H9 (cell line): ENCODE data around the gene FAM3D. TPM values are rescaled to one million over a fixed set of nuclear protein-coding genes. Genes with fewer than 3 reads are reported as not detected.

Source experiments
- DNase-seq: peaks from one replicate; pipeline ENCODE4 v3.0.0-alpha.2; 2017
- H2AFZ ChIP-seq: one replicate; pipeline ENCODE4 v1.6.1; 2013; ENCODE audit warnings: mild to moderate bottlenecking, low read length, control low read depth, moderate library complexity
- H2AK5ac ChIP-seq: 2 replicates; pipeline ENCODE4 v1.6.1; 2013; ENCODE audit warnings: low read length, control low read depth, mixed read lengths; ENCODE audit not compliant: insufficient read length
- H2BK120ac ChIP-seq: one replicate; pipeline ENCODE4 v1.6.1; 2013; ENCODE audit warnings: low read depth, mild to moderate bottlenecking, low read length, control low read depth, inconsistent platforms; ENCODE audit not compliant: poor library complexity, severe bottlenecking
- H2BK12ac ChIP-seq: 2 replicates; pipeline ENCODE4 v1.6.1; 2013; ENCODE audit warnings: low read length, control low read depth, mixed read lengths, low read depth; ENCODE audit not compliant: insufficient read length
- H2BK15ac ChIP-seq: 2 replicates; pipeline ENCODE4 v1.6.1; 2013; ENCODE audit warnings: low read depth, low read length, control low read depth
- H2BK20ac ChIP-seq: one replicate; pipeline ENCODE4 v1.6.1; 2013; ENCODE audit warnings: low read depth, mild to moderate bottlenecking, low read length, control low read depth, inconsistent platforms; ENCODE audit not compliant: poor library complexity, severe bottlenecking
- H2BK5ac ChIP-seq: 2 replicates; pipeline ENCODE4 v1.6.1; 2013; ENCODE audit warnings: low read length, control low read depth, mixed read lengths; ENCODE audit not compliant: insufficient read length
- H3K14ac ChIP-seq: 2 replicates; pipeline ENCODE4 v1.6.1; 2013; ENCODE audit warnings: low read length, control low read depth; ENCODE audit not compliant: insufficient read depth
- H3K18ac ChIP-seq: 2 replicates; pipeline ENCODE4 v1.6.1; 2013; ENCODE audit warnings: low read depth, mild to moderate bottlenecking, mixed read lengths, low read length, control low read depth; ENCODE audit not compliant: insufficient read length
- H3K23ac ChIP-seq: 2 replicates; pipeline ENCODE4 v1.6.1; 2013; ENCODE audit warnings: low read length, control low read depth, mixed read lengths, low read depth; ENCODE audit not compliant: insufficient read length
- H3K23me2 ChIP-seq: 2 replicates; pipeline ENCODE4 v1.6.1; 2013; ENCODE audit warnings: low read depth, mild to moderate bottlenecking, mixed read lengths, low read length, control low read depth; ENCODE audit not compliant: insufficient read length, poor library complexity, severe bottlenecking
- H3K27ac ChIP-seq: 2 replicates; pipeline ENCODE4 v1.5.1; 2013; ENCODE audit warnings: low read length, control low read depth, mixed read lengths, low read depth; ENCODE audit not compliant: insufficient read length
- H3K27me3 ChIP-seq: 2 replicates; pipeline ENCODE4 v1.6.1; 2013; ENCODE audit warnings: low read length, control low read depth, inconsistent platforms; ENCODE audit not compliant: insufficient read depth
- H3K4ac ChIP-seq: 2 replicates; pipeline ENCODE4 v1.6.1; 2013; ENCODE audit warnings: low read depth, mild to moderate bottlenecking, control low read depth, inconsistent platforms, low read length, moderate library complexity
- H3K4me1 ChIP-seq: 2 replicates; pipeline ENCODE4 v1.6.1; 2013; ENCODE audit warnings: low read length, control low read depth, inconsistent platforms; ENCODE audit not compliant: insufficient read depth
- H3K4me2 ChIP-seq: 2 replicates; pipeline ENCODE4 v1.6.1; 2013; ENCODE audit warnings: low read length, control low read depth, mixed read lengths; ENCODE audit not compliant: insufficient read length, insufficient read depth
- H3K56ac ChIP-seq: 2 replicates; pipeline ENCODE4 v1.6.1; 2013; ENCODE audit warnings: low read depth, mild to moderate bottlenecking, mixed read lengths, low read length, control low read depth; ENCODE audit not compliant: insufficient read length
- H3K79me1 ChIP-seq: 2 replicates; pipeline ENCODE4 v1.6.1; 2013; ENCODE audit warnings: low read depth, mild to moderate bottlenecking, moderate library complexity, low read length, control low read depth, inconsistent platforms; ENCODE audit not compliant: insufficient read depth, poor library complexity, severe bottlenecking
- H3K79me2 ChIP-seq: 2 replicates; pipeline ENCODE4 v1.6.1; 2013; ENCODE audit warnings: low read length, control low read depth, inconsistent platforms; ENCODE audit not compliant: insufficient read depth
- H3K9ac ChIP-seq: 2 replicates; pipeline ENCODE4 v1.6.1; 2013; ENCODE audit warnings: low read length, control low read depth, mixed read lengths; ENCODE audit not compliant: insufficient read length; ENCODE audit errors: extremely low read depth
- H3K9me3 ChIP-seq: one replicate; pipeline ENCODE4 v1.6.1; 2013; ENCODE audit warnings: low read depth, low read length, inconsistent platforms; ENCODE audit not compliant: control insufficient read depth
- H3T11ph ChIP-seq: one replicate; pipeline ENCODE4 v1.6.1; 2013; ENCODE audit warnings: mild to moderate bottlenecking, low read length, control low read depth, inconsistent platforms
- H4K20me1 ChIP-seq: one replicate; pipeline ENCODE4 v1.6.1; 2013; ENCODE audit not compliant: control insufficient read depth, insufficient read length, insufficient read depth
- H4K5ac ChIP-seq: 2 replicates; pipeline ENCODE4 v1.6.1; 2013; ENCODE audit warnings: low read depth, mild to moderate bottlenecking, mixed read lengths, low read length, control low read depth; ENCODE audit not compliant: insufficient read length
- H4K8ac ChIP-seq: replicated peaks from 2 replicates; pipeline ENCODE4 v1.6.1; 2013; ENCODE audit warnings: low read length, control low read depth, mixed read lengths, low read depth; ENCODE audit not compliant: insufficient read length
- H4K91ac ChIP-seq: 2 replicates; pipeline ENCODE4 v1.6.1; 2013; ENCODE audit warnings: low read depth, mild to moderate bottlenecking, moderate library complexity, mixed read lengths, low read length, control low read depth; ENCODE audit not compliant: insufficient read length
- H3K27ac Mint-ChIP-seq, 3 experiments: 2 replicates in 2 of 3; 3 replicates in 1 of 3; pipeline ENCODE4 v1.8.0; 2020 to 2021; ENCODE audit warnings: mixed read lengths in 3 of 3, mild to moderate bottlenecking in 1 of 3, moderate library complexity in 1 of 3
- H3K27me3 Mint-ChIP-seq: 2 replicates; pipeline ENCODE4 v1.8.0; 2021; ENCODE audit warnings: low read depth, mild to moderate bottlenecking, moderate library complexity, mixed read lengths
- H3K36me3 Mint-ChIP-seq, 3 experiments: 2 replicates in 2 of 3; 3 replicates in 1 of 3; pipeline ENCODE4 v1.8.0; 2020 to 2021; ENCODE audit warnings: low read depth in 3 of 3, mixed read lengths in 3 of 3; ENCODE audit not compliant: insufficient read depth in 1 of 3
- H3K4me1 Mint-ChIP-seq, 2 experiments: 2 replicates each; pipeline ENCODE4 v1.8.0; 2020; ENCODE audit warnings: mixed read lengths in 2 of 2
- H3K4me3 Mint-ChIP-seq, 2 experiments: 2 replicates in 1 of 2; 3 replicates in 1 of 2; pipeline ENCODE4 v1.8.0; 2020 to 2021; ENCODE audit warnings: mild to moderate bottlenecking in 2 of 2, mixed read lengths in 2 of 2, moderate library complexity in 1 of 2
- H3K9me3 Mint-ChIP-seq, 2 experiments: 2 replicates in 1 of 2; 3 replicates in 1 of 2; pipeline ENCODE4 v1.8.0; 2020; ENCODE audit warnings: mild to moderate bottlenecking in 2 of 2, mixed read lengths in 2 of 2, moderate library complexity in 1 of 2
- CTCF ChIP-seq: fragments of 200-600 bp; sonication (generic); conservative IDR thresholded peaks from 3 replicates; pipeline ENCODE4 v1.8.0; 2021; ENCODE audit warnings: antibody characterized with exemption, mild to moderate bottlenecking
- WGBS: extraction: QIAGEN DNeasy Blood & Tissue Kit; methylation state at CpG from one replicate; pipeline ENCODE4 v1.1.7; 2013; ENCODE audit warnings: missing lambda C conversion rate, low lambda C conversion rate, mixed read lengths; ENCODE audit not compliant: insufficient read length; ENCODE audit errors: extremely low coverage; 5-methylcytosine and 5-hydroxymethylcytosine counted together
- total RNA-seq: library from RNA; stranded (reverse); gene quantifications from 2 replicates; pipeline ENCODE4 v1.2.1, GENCODE V29; 2021

FAM3D gene
- total RNA-seq, 1 experiment from 2014 or later, result not detected

GRCh38 chr3:58626841-58627569 is 39.6 kb downstream of the FAM3D start:
- Mint-ChIP-seq H3K27ac (no peak overlapping the region), H3K36me3 (no peaks in the 10 kb centered on the region), H3K4me1 (peaks cover 0 to 7% of the 10 kb centered on the region in 2 experiments; a peak in 2 of 4 replicates), H3K27me3 (peaks cover 22% of the 10 kb centered on the region), H3K4me3 (no peak overlapping the region), H3K9me3 (no peaks in the 10 kb centered on the region)
- H2BK5ac ChIP-seq, result no peak overlapping the region
- H4K5ac ChIP-seq, result no peak overlapping the region
- no peaks in the 10 kb centered on the region for H3K9me3 ChIP-seq
- no peak overlapping the region for H2BK15ac ChIP-seq
- H3K23me2 ChIP-seq, result no peaks in the 10 kb centered on the region
- no peak overlapping the region for H2AK5ac ChIP-seq
- H3K56ac ChIP-seq, result no peak overlapping the region
- no peak overlapping the region for H3T11ph ChIP-seq
- no peak for TF ChIP-seq CTCF
- H3K9ac ChIP-seq, result no peak overlapping the region
- H3K79me2 ChIP-seq, result no peaks in the 10 kb centered on the region
- no peak overlapping the region for H3K4me2 ChIP-seq
- no peak overlapping the region for H4K91ac ChIP-seq
- H3K27ac ChIP-seq, result no peak overlapping the region
- no peak overlapping the region; the same call in 1 of the 2 replicates for H3K14ac ChIP-seq
- no peak overlapping the region for H2BK120ac ChIP-seq
- no peaks in the 10 kb centered on the region for H4K20me1 ChIP-seq
- H2BK12ac ChIP-seq, result no peak overlapping the region
- no peak overlapping the region for H4K8ac ChIP-seq
- no peak overlapping the region for H3K23ac ChIP-seq
- no peaks in the 10 kb centered on the region for H3K4me1 ChIP-seq
- H3K18ac ChIP-seq, result no peak overlapping the region
- DNase-seq, result no peak
- H3K27me3 ChIP-seq, result no peaks in the 10 kb centered on the region; the same call in 1 of the 2 replicates
- H2AFZ ChIP-seq, result no peak overlapping the region
- no CpG with 5 or more reads among the region's 24 CpGs for WGBS
- H3K4ac ChIP-seq, result no peak overlapping the region
- no peak overlapping the region for H2BK20ac ChIP-seq
- no peaks in the 10 kb centered on the region for H3K79me1 ChIP-seq
